ENCODE results near the gene ITPR1. TPM values are rescaled to one million over a fixed set of nuclear protein-coding genes. Genes with fewer than 3 reads are reported as not detected.
"Not testable (repeated sequence)": the region's sequence is repeated elsewhere in the genome, so short reads cannot be mapped to it uniquely, and the experiment has no call there.

Gene ITPR1
- polyA plus RNA-seq, 2 of the 4 experiments (the other 2 are of a cell fraction), result 2.8 to 9.6 TPM

DNA sequence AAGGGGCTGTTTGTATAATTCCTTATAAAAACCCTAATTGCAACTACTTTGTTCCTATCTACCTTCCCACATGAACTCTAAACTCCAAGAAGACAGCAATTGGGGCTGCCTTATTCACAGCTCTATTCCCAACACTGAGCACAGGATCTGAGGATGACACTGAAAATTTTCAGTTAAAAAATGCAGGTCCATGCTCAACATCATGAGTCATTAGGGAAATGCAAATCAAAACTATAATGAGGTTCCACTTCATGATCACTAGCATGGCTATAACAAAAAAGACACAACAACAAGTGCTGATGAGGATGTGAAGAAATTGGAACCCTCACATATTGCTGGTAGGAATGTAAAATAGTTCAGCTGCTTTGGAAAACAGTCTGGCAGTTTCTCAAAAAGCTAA is 39.0 kb upstream of the ITPR1 start:
- ChIA-PET POLR2A (no interaction called here), CTCF (no interaction called here)
- Histone ChIP-seq H3K4me3 (no peak overlapping the region), H3K9me3 (no peaks in the 10 kb centered on the region), H3K27ac (no peak overlapping the region), H3K4me1 (no peaks in the 10 kb centered on the region), H3K4me2 (no peak overlapping the region)
- no peak for ATAC-seq
- no peak for DNase-seq (ENCODE audit: low read depth in 1 of 2, low spot score in 1 of 2)
- TF ChIP-seq MYC (IDR thresholded peaks at IDR 0.05; ENCODE audit: borderline replicate concordance, low read length), result no peak
- TF ChIP-seq TFCP2L1 (CRISPR knock-in tag; IDR thresholded peaks at IDR 0.05), result no peak
- TF ChIP-seq ESRRA (IDR thresholded peaks at IDR 0.05; ENCODE audit: borderline replicate concordance, low read length), result no peak
- no peak for TF ChIP-seq RCOR1 (IDR thresholded peaks at IDR 0.05; ENCODE audit: low read depth, low read length)
- TF ChIP-seq, protein P1, sequence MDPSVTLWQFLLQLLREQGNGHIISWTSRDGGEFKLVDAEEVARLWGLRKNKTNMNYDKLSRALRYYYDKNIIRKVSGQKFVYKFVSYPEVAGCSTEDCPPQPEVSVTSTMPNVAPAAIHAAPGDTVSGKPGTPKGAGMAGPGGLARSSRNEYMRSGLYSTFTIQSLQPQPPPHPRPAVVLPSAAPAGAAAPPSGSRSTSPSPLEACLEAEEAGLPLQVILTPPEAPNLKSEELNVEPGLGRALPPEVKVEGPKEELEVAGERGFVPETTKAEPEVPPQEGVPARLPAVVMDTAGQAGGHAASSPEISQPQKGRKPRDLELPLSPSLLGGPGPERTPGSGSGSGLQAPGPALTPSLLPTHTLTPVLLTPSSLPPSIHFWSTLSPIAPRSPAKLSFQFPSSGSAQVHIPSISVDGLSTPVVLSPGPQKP (IDR thresholded peaks at IDR 0.05; ENCODE audit: low read depth, low read length), result no peak
- no peak for TF ChIP-seq EHMT2 (IDR thresholded peaks at IDR 0.05; ENCODE audit: low read depth)
- TF ChIP-seq NFE2L2 (conservative IDR thresholded peaks at IDR 0.05; ENCODE audit: low read length), result no peak
- no peak for FAIRE-seq

- CTCF ChIA-PET; ATAC-seq; POLR2A ChIA-PET; H3K4me2 ChIP-seq; FAIRE-seq; DNase-seq (ENCODE audit: low read depth in 1 of 2, low spot score in 1 of 2); H3K9me3 ChIP-seq; H3K4me1 ChIP-seq; H3K27ac ChIP-seq; H3K4me3 ChIP-seq: not testable (repeated sequence)
- 85% methylated on average over 14 of the region's 14 CpGs for WGBS (ENCODE audit: missing lambda C conversion rate)
These were observed 36.4 kb upstream of the ITPR1 start for GRCh38 chr3:4456780-4457179.

DNA sequence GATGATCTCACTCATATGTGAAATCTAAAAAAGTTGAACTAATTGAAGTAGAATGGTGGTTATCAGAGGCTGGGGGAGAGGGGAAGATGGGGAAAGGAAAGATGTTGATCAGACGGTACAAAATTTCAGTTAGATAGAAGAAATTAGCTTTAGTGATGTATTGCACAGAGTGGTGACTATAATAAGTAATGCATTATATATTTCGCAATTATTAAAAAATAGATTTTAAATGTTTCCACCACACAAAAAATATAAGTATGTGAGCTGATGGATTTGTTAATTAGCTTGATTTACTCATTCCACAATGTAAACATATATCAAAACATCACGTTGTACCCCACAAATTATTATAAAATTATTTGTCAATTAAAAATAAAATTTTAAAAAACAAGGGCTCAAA is 34.2 kb upstream of the ITPR1 start:
- FAIRE-seq, result no peak
- Histone ChIP-seq H3K4me3 (no peak overlapping the region), H3K4me1 (no peaks in the 10 kb centered on the region), H3K27ac (no peak overlapping the region), H3K4me2 (no peak overlapping the region), H3K9me3 (no peaks in the 10 kb centered on the region)
- ChIA-PET CTCF (no interaction called here), POLR2A (no interaction called here)
- TF ChIP-seq ESRRA (IDR thresholded peaks at IDR 0.05; ENCODE audit: borderline replicate concordance, low read length) (no peak), SMC3 (IDR thresholded peaks at IDR 0.05) (no peak), CEBPB (IDR thresholded peaks at IDR 0.05) (peak in 1 of 2 experiments; percentile 17; a peak in 1 of 4 replicates), POLR2AphosphoS2 (conservative IDR thresholded peaks at IDR 0.05; ENCODE audit: low read length) (no peak)
- TF ChIP-seq, protein P2, sequence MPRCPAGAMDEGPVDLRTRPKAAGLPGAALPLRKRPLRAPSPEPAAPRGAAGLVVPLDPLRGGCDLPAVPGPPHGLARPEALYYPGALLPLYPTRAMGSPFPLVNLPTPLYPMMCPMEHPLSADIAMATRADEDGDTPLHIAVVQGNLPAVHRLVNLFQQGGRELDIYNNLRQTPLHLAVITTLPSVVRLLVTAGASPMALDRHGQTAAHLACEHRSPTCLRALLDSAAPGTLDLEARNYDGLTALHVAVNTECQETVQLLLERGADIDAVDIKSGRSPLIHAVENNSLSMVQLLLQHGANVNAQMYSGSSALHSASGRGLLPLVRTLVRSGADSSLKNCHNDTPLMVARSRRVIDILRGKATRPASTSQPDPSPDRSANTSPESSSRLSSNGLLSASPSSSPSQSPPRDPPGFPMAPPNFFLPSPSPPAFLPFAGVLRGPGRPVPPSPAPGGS (IDR thresholded peaks at IDR 0.05), result no peak
- WGBS (ENCODE audit: missing lambda C conversion rate), result 81% methylated on average over 3 of the region's 3 CpGs
- no peak for DNase-seq (ENCODE audit: low read depth in 1 of 2, low spot score in 1 of 2)
- ATAC-seq, result no peak

DNA sequence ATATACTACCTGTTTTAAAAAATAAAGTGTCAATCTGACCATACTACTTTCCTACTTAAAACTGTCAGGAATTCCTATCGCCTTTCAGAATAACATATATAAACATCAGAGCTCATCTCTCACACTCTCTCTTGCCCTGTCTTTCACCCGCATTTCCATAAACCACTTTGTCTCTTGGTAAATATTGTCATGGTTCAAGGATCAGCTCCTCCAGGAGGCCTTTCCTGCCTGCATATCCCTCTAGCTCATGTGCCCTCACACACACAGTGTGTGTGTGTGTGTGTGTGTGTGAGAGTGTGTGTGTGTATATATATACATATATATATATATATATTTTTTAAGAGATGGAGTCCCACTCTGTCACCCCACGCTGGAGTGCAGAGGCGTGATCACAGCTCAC is 32.8 kb upstream of the ITPR1 start:
- TF ChIP-seq ZFP36 (IDR thresholded peaks at IDR 0.05; ENCODE audit: borderline replicate concordance, partially characterized antibody) (no peak), KDM5A (IDR thresholded peaks at IDR 0.05) (no peak), POLR2A (IDR thresholded peaks at IDR 0.05; ENCODE audit: low read length) (no peak), EHF (CRISPR knock-in tag; IDR thresholded peaks at IDR 0.05) (no peak), CHD4 (IDR thresholded peaks at IDR 0.05; ENCODE audit: borderline replicate concordance) (no peak), JUN (IDR thresholded peaks at IDR 0.05) (no peak), HDAC2 (IDR thresholded peaks at IDR 0.05) (no peak), HES2 (IDR thresholded peaks at IDR 0.05) (no peak), MAZ (IDR thresholded peaks at IDR 0.05; ENCODE audit: borderline replicate concordance, low read depth, low read length) (no peak), CHD2 (IDR thresholded peaks at IDR 0.05; ENCODE audit: low read length, partially characterized antibody) (no peak), USF2 (IDR thresholded peaks at IDR 0.05) (no peak), FOSB (CRISPR knock-in tag; IDR thresholded peaks at IDR 0.05) (no peak), EP300 (IDR thresholded peaks at IDR 0.05) (no peak), ZC3H11A (IDR thresholded peaks at IDR 0.05) (no peak), NFE2L2 (conservative IDR thresholded peaks at IDR 0.05; ENCODE audit: low read length) (no peak), RARB (CRISPR knock-in tag; IDR thresholded peaks at IDR 0.05) (no peak)
- TF ChIP-seq, protein P3, sequence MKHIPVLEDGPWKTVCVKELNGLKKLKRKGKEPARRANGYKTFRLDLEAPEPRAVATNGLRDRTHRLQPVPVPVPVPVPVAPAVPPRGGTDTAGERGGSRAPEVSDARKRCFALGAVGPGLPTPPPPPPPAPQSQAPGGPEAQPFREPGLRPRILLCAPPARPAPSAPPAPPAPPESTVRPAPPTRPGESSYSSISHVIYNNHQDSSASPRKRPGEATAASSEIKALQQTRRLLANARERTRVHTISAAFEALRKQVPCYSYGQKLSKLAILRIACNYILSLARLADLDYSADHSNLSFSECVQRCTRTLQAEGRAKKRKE (CRISPR knock-in tag; IDR thresholded peaks at IDR 0.05; ENCODE audit: low read depth), result no peak
- TF ChIP-seq, protein P4, sequence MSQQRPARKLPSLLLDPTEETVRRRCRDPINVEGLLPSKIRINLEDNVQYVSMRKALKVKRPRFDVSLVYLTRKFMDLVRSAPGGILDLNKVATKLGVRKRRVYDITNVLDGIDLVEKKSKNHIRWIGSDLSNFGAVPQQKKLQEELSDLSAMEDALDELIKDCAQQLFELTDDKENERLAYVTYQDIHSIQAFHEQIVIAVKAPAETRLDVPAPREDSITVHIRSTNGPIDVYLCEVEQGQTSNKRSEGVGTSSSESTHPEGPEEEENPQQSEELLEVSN (IDR thresholded peaks at IDR 0.05; ENCODE audit: borderline replicate concordance, low read depth), result no peak
- ChIA-PET POLR2A (no interaction called here), CTCF (interaction anchor here (0.9 to 1.1 kb wide), 3 partner anchors 11 to 66 kb away, joined by 3 read pairs; no protein-coding TSS in a partner anchor)
- H3K4me2 ChIP-seq, result no peak overlapping the region
- 67% methylated on average over 4 of the region's 4 CpGs for whole genome bisulfite sequencing (ENCODE audit: missing lambda C conversion rate)
- FAIRE-seq (no peak), ATAC-seq (no peak), DNase-seq (ENCODE audit: low read depth in 1 of 2, low spot score in 1 of 2) (no peak)
- no peaks in the 10 kb centered on the region for H3K4me1 ChIP-seq
- H3K9me3 ChIP-seq, result no peaks in the 10 kb centered on the region
- H3K27ac ChIP-seq, result no peak overlapping the region
- H3K4me3 ChIP-seq, result no peak overlapping the region
